Epithelial cell of esophagus (primary cell): ENCODE data around the gene GFI1.

Experiments
- DNase-seq: peaks from one replicate; pipeline ENCODE4 v3.0.0; 2010; ENCODE audit warnings: low read depth
- H3K4me3 ChIP-seq: 2 replicates; pipeline ENCODE4 v1.5.1; 2011; ENCODE audit warnings: mild to moderate bottlenecking, low read length, control low read depth
- TF ChIP-seq, protein P1 (sequence below): IDR thresholded peaks from 2 replicates; pipeline ENCODE4 v1.5.1; 2011; ENCODE audit warnings: low read depth, mild to moderate bottlenecking, low read length, control low read depth, inconsistent platforms; ENCODE audit not compliant: insufficient read depth; ENCODE audit errors: missing control alignments

Gene GFI1

DNA sequence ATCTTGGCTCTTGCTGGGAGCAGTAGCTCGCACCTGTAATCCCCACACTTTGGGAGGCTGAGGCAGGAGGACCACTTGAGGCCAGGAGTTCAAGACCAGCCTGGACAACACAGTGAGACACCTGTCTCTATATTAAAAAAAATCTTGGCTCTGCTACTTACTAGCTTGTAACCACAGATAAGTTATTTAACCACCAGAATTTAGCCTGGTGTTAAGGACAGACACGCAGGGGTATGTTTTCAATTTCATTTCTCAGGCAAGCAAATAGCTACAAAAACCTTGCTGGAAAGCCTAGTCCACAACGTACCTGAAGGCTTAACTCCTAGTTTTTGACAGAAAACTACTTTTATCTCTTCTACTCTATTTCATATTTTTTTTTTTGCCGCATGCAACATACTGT, 24.8 kb upstream of the GFI1 start:
- TF ChIP-seq, protein P1, sequence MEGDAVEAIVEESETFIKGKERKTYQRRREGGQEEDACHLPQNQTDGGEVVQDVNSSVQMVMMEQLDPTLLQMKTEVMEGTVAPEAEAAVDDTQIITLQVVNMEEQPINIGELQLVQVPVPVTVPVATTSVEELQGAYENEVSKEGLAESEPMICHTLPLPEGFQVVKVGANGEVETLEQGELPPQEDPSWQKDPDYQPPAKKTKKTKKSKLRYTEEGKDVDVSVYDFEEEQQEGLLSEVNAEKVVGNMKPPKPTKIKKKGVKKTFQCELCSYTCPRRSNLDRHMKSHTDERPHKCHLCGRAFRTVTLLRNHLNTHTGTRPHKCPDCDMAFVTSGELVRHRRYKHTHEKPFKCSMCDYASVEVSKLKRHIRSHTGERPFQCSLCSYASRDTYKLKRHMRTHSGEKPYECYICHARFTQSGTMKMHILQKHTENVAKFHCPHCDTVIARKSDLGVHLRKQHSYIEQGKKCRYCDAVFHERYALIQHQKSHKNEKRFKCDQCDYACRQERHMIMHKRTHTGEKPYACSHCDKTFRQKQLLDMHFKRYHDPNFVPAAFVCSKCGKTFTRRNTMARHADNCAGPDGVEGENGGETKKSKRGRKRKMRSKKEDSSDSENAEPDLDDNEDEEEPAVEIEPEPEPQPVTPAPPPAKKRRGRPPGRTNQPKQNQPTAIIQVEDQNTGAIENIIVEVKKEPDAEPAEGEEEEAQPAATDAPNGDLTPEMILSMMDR: no peak
- H3K4me3 ChIP-seq: no peak overlapping the region
- no peak for DNase-seq

DNA sequence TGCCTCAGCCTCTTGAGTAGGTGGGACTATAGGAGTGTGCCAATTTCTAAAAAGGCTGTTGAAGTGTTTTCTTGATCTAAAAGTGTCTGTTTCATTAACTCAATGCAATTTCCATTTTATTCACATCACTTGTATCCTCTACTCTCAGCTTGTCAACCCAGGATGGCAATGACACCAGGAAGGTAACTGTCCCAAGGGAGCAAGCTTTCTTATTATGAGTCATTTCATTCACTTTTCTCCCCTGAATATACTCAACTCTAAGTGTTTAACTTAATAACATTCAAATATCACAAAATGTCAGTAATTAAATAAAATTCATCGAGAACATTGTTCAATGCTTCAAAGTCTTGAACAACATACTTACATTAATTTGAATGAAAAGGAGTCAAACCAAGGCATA, 22.9 kb upstream of the GFI1 start:
- TF ChIP-seq, protein P1: no peak
- no peak for DNase-seq
- H3K4me3 ChIP-seq: no peak overlapping the region

DNA sequence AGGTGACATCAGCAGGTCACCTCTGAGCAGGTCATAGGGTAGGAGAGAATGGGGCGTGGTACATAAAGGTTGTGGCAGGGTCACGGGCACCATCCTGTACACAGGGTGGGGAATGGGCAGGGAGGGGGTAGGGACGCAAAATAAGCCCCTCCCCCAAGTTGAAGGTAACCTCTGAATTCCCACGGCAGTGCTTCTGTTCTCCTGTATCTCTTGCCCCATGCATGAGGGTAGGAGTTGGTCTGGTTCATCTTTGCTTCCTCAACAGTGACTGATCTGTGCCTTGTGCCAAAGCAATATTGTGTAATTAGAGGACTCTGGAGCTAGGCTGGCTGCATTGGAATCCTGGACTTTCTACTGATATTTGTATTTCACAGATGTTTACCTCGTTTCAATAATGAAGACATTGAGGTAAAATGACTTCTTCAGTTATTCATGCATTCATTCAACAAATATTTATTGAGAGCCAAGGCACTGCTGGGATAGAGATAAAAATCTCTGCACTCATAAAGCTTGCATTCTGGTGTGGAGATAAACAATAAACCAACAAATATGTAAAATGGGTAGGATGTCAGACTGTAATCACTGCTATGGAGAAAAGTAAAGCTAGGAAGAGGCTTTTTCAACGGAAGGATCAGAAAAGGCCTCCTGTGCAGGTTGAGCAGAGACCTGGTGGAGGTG, 18.4 kb upstream of the GFI1 start:
- TF ChIP-seq, protein P1: no peak
- no peak overlapping the region for H3K4me3 ChIP-seq
- peak; percentile 8 for DNase-seq

DNA sequence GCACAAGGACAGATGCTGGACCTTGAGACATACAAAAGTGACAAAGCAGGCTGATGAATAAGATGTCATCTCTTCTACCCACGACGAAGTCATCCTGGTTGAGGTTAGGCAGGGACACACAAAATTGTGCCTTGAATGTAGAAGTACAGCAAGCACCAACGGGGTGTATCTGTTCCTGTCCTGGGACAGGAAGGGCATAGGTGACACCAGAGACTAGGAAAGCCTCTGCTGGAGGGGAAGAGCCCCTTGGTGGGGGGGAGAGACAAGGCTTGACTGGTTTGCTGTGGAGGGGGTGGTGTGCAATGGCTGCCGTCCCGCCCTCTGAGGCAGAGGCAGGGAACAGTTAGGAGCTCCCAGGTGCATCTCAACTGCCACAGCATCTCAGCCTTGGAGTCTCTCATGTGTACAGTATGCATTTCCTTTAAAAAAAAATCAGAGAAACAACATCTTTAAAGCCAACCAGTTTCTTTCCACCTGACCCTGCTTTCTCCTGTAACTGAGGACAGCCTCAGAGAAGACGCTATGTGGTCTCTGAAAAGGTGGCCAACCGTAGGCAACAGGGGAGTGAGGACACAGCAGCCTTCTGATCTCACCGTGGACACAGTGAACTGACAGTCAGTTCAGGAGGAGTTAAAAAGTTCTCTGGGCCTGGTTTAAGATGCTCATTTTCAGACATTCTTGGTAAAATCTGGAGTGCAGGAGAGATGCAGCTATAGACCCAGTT, 17.7 kb upstream of the GFI1 start:
- no peak for DNase-seq
- no peak overlapping the region for H3K4me3 ChIP-seq
- TF ChIP-seq, protein P1: no peak

DNA sequence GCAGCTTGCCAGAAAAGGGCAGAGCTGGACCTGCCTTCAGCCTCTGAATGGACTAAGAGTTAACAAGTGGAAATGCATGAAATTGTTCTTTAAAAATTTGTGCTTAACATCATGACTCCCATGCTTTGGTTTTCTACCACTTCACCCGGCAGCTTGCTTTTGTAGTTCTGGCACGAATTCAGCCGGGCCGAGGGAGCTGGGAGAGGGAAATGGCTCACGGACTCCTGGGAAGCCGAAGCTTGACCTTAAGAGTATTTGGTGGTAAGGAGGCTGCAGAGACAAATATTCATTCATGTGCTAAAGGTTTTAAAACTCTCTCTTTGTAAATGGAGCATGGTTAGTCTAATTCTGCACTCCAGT, 17.2 kb upstream of the GFI1 start:
- TF ChIP-seq, protein P1: no peak
- DNase-seq: no peak
- H3K4me3 ChIP-seq: no peak overlapping the region

DNA sequence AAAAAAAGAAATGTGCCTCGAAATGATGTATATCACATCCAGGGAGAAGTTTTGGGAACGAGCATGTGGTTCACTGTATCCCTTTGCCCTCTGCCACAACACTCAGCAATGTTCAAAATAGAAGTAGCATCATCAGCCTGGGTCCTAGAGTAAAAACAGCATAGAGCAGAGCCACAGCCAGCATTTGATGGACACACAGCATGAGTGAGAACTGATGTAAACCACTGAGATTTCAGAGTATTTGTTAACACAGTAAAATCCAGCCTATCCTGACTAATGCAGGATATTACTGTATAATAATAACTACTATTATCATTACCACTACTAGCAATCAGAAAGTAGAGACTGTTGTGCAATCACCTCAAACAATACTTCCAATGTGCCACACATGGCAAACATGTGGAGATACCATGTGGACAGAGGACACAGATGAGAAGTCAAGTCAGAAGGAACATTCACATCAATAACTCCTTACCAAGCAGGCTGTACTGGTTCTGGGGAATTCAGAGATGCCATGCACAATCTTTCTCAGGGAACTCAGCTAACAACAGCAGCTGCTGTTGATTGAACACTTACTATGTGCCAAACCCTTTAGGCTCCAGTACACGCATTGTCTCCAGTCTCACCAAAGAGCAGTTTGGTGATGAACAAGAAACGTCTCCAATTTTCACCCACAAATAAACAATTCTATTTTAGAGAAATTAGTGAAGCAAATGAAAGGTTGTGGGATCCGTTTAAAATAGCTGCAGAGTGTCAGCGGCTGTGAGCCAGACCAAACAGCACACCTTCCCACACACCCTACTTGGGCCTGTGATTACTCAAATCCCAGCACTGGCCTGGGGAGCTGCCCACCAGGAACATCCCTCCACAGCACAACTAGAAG, 16.6 kb upstream of the GFI1 start:
- DNase-seq: peak; percentile 46
- TF ChIP-seq, protein P1: no peak
- H3K4me3 ChIP-seq: no peak overlapping the region
